ENCODE results near the gene OTUD7B.
A peak's percentile ranks its signal among the peaks of the same experiment; 100 is the strongest.
"Not testable (repeated sequence)": the region's sequence is repeated elsewhere in the genome, so short reads cannot be mapped to it uniquely, and the experiment has no call there.

Gene OTUD7B

GRCh38 chr1:149949911-149950310 is 60.6 kb downstream of the OTUD7B start:
- no peak for DNase-seq (ENCODE audit: low read depth)

GRCh38 chr1:149945206-149945605 is 65.3 kb downstream of the OTUD7B start:
- DNase-seq (ENCODE audit: low read depth) = no peak

GRCh38 chr1:149942885-149943284 is 67.6 kb downstream of the OTUD7B start:
- no peak for DNase-seq (ENCODE audit: low read depth)

- peak; percentile 43 for DNase-seq (ENCODE audit: low read depth)
Measured at GRCh38 chr1:149942207-149942606, 68.3 kb downstream of the OTUD7B start.

- no peak for DNase-seq (ENCODE audit: low read depth)
Measured at GRCh38 chr1:149940427-149940826, 70.1 kb downstream of the OTUD7B start.

- not testable (repeated sequence) for DNase-seq (ENCODE audit: low read depth)
Measured at GRCh38 chr1:149938668-149939003, 71.9 kb downstream of the OTUD7B start.

- DNase-seq (ENCODE audit: low read depth) = no peak
Measured at GRCh38 chr1:149937759-149938158, 72.8 kb downstream of the OTUD7B start.

- peak; percentile 82 for DNase-seq (ENCODE audit: low read depth)
Measured at GRCh38 chr1:149936992-149937705, 73.4 kb downstream of the OTUD7B start.

GRCh38 chr1:149936170-149936991 is 74.1 kb downstream of the OTUD7B start, which contains the start of gene MTMR11:
Gene MTMR11, minus strand, starts transcription at chr1:149936879. Its CDS starts 232 bp downstream, at chr1:149936647.
- DNase-seq (ENCODE audit: low read depth) = no peak

GRCh38 chr1:149934356-149934755 is 76.2 kb downstream of the OTUD7B start:
- DNase-seq (ENCODE audit: low read depth) = no peak

- no peak for DNase-seq (ENCODE audit: low read depth)
Measured at GRCh38 chr1:149933208-149933607, 77.3 kb downstream of the OTUD7B start.

- no peak for DNase-seq (ENCODE audit: low read depth)
Measured at GRCh38 chr1:149932474-149932873, 78.1 kb downstream of the OTUD7B start.

- peak; percentile 55 for DNase-seq (ENCODE audit: low read depth)
Measured at GRCh38 chr1:149931212-149931790, 79.2 kb downstream of the OTUD7B start.

- DNase-seq (ENCODE audit: low read depth) = no peak
Measured at GRCh38 chr1:149929856-149930255, 80.7 kb downstream of the OTUD7B start.

GRCh38 chr1:149928401-149928724 is 82.2 kb downstream of the OTUD7B start:
- no peak for DNase-seq (ENCODE audit: low read depth)

GRCh38 chr1:149927563-149928400 is 82.7 kb downstream of the OTUD7B start, which contains the start of gene SF3B4:
Gene SF3B4, minus strand, starts transcription at chr1:149927803. Its CDS starts 44 bp downstream, at chr1:149927759.
- peak; percentile 96 for DNase-seq (ENCODE audit: low read depth)

GRCh38 chr1:149927056-149927562 is 83.4 kb downstream of the OTUD7B start:
- DNase-seq (ENCODE audit: low read depth) = peak; percentile 41

- DNase-seq (ENCODE audit: low read depth) = no peak
Measured at GRCh38 chr1:149926296-149926695, 84.2 kb downstream of the OTUD7B start.

GRCh38 chr1:149925751-149926150 is 84.8 kb downstream of the OTUD7B start:
- DNase-seq (ENCODE audit: low read depth) = no peak

- DNase-seq (ENCODE audit: low read depth) = no peak
Measured at GRCh38 chr1:149925345-149925744, 85.2 kb downstream of the OTUD7B start.

GRCh38 chr1:149923626-149924025 is 86.9 kb downstream of the OTUD7B start:
- DNase-seq (ENCODE audit: low read depth) = no peak

Measured in iris pigment epithelial cell (primary cell).